ENCODE data around the gene OST4. TPM values are rescaled to one million over a fixed set of nuclear protein-coding genes. Genes with fewer than 3 reads are reported as not detected.

The OST4 gene
- total RNA-seq, 2 donors from 2014 or later, result 379 to 465 TPM

DNA sequence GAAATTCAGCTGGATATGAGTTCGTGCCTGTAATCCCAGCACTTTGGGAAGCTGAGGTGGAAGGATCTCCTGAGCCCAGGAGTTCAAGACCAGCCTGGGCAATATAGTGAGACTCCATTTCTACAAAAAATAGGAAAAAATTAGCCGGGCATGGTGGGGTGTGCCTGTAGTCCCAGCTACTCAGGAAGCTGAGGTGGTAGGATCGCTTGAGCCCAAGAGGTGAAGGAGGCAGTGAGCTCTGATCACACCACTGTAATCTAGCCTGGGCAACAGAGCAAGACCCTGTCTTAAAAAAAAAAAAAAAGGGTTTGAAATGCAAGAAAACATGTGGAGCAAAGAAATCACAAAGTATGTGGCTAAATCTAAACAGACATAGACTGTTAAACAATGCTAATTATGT lies 37.6 kb upstream of the OST4 start:
- no peaks in the 10 kb centered on the region for H3K36me3 ChIP-seq
- no peak overlapping the region for H3K27ac ChIP-seq
- no peak for DNase-seq (ENCODE audit: low spot score)
- TF ChIP-seq CTCF (IDR thresholded peaks at IDR 0.05), result no peak
- H3K9me3 ChIP-seq, result no peaks in the 10 kb centered on the region
- no peak overlapping the region for H3K4me3 ChIP-seq
- H3K27me3 ChIP-seq, result no peaks in the 10 kb centered on the region
- H3K4me1 ChIP-seq, result no peaks in the 10 kb centered on the region

- DNase-seq (ENCODE audit: low spot score), result no peak
- Histone ChIP-seq H3K36me3 (no peaks in the 10 kb centered on the region), H3K27ac (no peak overlapping the region), H3K4me1 (no peaks in the 10 kb centered on the region), H3K4me3 (no peak overlapping the region), H3K27me3 (no peaks in the 10 kb centered on the region), H3K9me3 (no peaks in the 10 kb centered on the region)
- TF ChIP-seq CTCF (IDR thresholded peaks at IDR 0.05), result no peak
These were observed 36.8 kb upstream of the OST4 start for GRCh38 chr2:27108221-27108620.

DNA sequence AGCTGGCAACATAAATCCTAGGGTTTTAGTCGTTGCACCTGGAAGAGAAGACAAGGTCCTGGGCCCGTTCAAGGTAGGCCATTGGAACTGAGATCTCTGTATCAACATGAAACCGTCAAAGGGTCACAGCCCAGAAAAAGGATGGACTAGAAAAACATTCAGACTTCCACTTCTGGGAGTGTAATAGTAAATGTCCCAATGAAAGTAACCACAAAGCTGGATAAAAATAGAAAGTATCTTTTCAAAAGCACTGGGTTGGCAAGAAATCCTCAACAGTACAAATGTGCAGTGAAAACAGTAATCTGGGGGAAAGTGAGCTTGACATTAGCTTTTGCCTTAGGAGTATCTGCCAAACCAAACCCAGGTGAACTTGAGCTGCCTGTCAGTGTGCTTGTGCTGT lies 34.5 kb upstream of the OST4 start:
- H3K36me3 ChIP-seq, result no peaks in the 10 kb centered on the region
- no peaks in the 10 kb centered on the region for H3K27me3 ChIP-seq
- no peak for TF ChIP-seq CTCF (IDR thresholded peaks at IDR 0.05)
- H3K4me3 ChIP-seq, result no peak overlapping the region
- no peak overlapping the region for H3K27ac ChIP-seq
- DNase-seq (ENCODE audit: low spot score), result no peak
- H3K4me1 ChIP-seq, result no peaks in the 10 kb centered on the region
- no peaks in the 10 kb centered on the region for H3K9me3 ChIP-seq

DNA sequence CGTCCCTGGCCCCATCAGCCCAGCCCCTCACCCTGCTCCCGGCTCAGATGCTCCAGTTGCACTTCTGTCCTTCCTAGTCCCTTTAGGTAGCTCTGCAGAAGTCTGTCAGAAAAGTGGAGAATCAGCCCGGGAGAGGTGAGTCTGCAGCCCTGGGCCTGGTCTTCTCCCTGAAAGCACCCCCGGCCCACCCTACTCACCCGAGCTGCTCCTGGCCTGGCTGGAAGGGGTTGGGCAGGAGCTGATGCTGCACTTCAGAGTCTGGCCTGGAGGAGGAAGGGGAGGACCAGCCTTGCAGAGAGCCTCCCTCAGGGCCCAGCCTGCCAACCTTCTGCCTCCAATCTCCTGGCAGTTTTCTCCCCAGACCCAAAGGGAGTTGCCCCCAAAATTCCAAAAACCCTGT lies 30.9 kb upstream of the OST4 start:
- Histone ChIP-seq H3K36me3 (no peaks in the 10 kb centered on the region), H3K4me1 (no peaks in the 10 kb centered on the region), H3K9me3 (no peaks in the 10 kb centered on the region), H3K4me3 (no peak overlapping the region), H3K27me3 (no peaks in the 10 kb centered on the region), H3K27ac (no peak overlapping the region)
- no peak for TF ChIP-seq CTCF (IDR thresholded peaks at IDR 0.05)
- DNase-seq (ENCODE audit: low spot score), result no peak

DNA sequence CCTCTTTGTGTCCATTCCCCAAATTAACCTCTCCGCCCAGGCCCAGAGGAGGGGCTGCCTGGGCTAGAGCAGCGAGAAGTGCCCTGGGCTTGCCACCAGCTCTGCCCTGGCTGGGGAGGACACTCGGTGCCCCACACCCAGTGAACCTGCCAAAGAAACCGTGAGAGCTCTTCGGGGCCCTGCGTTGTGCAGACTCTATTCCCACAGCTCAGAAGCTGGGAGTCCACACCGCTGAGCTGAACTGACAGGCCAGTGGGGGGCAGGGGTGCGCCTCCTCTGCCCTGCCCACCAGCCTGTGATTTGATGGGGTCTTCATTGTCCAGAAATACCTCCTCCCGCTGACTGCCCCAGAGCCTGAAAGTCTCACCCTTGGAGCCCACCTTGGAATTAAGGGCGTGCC lies 28.6 kb upstream of the OST4 start:
- no peak overlapping the region for H3K4me3 ChIP-seq
- no peak overlapping the region for H3K27ac ChIP-seq
- H3K36me3 ChIP-seq, result no peaks in the 10 kb centered on the region
- TF ChIP-seq CTCF (IDR thresholded peaks at IDR 0.05), result no peak
- H3K9me3 ChIP-seq, result no peaks in the 10 kb centered on the region
- no peaks in the 10 kb centered on the region for H3K27me3 ChIP-seq
- DNase-seq (ENCODE audit: low spot score), result no peak
- peaks cover 0 to 15% of the 10 kb centered on the region in 2 donors for H3K4me1 ChIP-seq

- Histone ChIP-seq H3K36me3 (no peaks in the 10 kb centered on the region), H3K27me3 (no peaks in the 10 kb centered on the region), H3K4me1 (peaks cover 0 to 15% of the 10 kb centered on the region in 2 donors), H3K4me3 (no peak overlapping the region), H3K9me3 (no peaks in the 10 kb centered on the region), H3K27ac (no peak overlapping the region)
- TF ChIP-seq CTCF (IDR thresholded peaks at IDR 0.05), result no peak
- DNase-seq (ENCODE audit: low spot score), result no peak
These were observed 28.0 kb upstream of the OST4 start for GRCh38 chr2:27099334-27099955.

Measured in right atrium auricular region (tissue), 2 donors.